GM19328 (cell line): ENCODE results near the gene WDR47.
"Not testable (repeated sequence)": the region's sequence is repeated elsewhere in the genome, so short reads cannot be mapped to it uniquely, and the experiment has no call there.

Source experiments
- ATAC-seq: cut with Tn5 transposase; IDR thresholded peaks from one replicate; pipeline ENCODE4 v1.9.1; 2021; ENCODE audit warnings: mild to moderate bottlenecking, moderate library complexity; ENCODE audit not compliant: unreplicated experiment

The WDR47 gene

DNA sequence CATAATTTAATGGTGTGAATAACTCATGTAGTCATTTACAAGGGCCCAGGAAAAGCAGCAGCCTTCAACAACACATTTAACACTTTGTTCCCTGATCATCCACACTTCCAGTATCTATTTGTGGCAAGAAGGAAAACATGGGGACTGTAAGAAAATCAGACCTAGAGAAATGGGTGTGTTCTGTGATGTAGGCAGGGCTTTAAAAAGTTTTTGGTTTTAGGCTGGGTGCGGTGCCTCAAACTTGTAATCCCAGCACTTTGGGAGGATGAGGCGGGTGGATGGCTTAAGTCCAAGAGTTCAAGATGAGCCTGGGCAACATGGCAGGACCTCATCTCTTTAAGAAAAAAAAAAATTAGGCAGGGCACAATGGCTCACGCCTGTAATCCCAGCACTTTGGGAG is 14.2 kb upstream of the WDR47 start:
- no peak for ATAC-seq

DNA sequence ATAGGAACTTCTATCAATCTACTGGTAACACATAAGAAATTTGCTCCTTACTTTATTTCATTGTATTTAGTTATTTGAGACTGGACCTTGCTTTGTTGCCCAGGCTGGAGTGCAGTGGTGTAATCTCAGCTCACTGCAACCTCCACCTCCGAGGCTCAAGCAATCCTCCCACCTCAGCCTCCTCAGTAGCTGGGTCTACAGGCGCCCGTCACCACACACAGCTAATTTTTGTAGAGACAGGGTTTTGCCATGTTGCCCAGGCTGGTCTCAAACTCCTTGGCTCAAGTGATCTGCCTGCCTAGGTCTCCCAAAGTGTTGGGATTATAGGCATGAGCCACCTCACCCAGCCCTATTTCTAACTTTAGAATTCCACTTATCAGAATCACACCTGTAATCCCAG is 10.2 kb upstream of the WDR47 start:
- not testable (repeated sequence) for ATAC-seq

DNA sequence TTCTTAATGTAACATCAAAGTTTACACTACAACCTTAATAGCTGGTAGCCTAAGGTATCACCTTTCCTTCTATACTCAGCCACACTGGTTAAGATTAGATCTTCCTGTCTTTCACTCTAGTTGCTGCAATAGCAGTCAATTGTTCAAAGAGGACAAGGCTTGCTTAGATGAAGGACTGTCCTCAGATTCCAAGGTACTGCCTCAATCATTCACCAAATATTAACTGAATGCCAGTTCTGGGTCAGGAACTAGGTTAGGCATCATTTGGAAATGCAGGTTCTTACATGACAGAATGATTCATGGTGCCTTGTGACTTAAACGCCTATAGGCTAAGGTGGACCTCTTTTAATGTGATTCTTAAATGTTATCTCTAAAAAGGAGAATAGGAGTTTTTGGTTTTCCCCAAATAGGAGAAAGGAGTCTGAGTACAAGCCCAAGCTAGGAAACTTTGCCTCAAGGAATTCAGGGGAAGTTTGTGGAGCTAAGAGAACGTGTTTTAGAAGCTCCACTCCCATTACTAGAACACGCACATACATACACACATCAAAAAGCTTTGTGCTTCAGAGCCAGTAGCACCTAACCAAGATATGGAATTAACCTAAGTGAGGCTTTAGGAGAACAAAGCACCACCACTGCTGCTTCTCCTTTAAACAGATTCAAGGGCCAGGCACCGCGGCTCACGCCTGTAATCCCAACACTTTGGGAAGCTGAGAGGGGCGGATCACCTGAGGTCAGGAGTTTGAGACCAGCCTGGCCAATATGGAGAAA is 8.5 kb upstream of the WDR47 start:
- ATAC-seq = no peak

DNA sequence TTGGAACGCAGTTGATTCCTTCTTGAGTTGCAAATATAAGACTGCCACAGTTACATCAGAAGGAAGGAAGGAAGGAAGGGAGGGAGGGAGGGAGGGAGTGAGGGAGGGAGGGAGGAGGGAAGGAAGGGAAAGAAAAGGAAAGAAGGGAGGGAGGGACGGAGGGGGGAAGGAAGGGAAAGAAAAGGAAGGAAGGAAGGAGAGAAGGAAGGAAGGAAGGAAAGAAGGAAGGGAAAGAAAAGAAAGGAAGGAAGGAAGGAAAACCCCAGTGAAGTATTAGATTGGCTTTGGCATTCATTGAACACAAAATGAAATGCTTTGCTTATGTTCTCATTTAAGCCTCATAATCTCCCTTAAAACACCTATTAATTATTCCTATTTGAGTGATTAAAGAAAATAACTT is 6.4 kb upstream of the WDR47 start:
- ATAC-seq = no peak

- no peak for ATAC-seq
These were observed 5.4 kb upstream of the WDR47 start for GRCh38 chr1:109047339-109047738.

- no peak for ATAC-seq
These were observed 4.8 kb upstream of the WDR47 start for GRCh38 chr1:109046671-109047070.

- ATAC-seq = no peak
These were observed 3.7 kb upstream of the WDR47 start for GRCh38 chr1:109045595-109045994.

DNA sequence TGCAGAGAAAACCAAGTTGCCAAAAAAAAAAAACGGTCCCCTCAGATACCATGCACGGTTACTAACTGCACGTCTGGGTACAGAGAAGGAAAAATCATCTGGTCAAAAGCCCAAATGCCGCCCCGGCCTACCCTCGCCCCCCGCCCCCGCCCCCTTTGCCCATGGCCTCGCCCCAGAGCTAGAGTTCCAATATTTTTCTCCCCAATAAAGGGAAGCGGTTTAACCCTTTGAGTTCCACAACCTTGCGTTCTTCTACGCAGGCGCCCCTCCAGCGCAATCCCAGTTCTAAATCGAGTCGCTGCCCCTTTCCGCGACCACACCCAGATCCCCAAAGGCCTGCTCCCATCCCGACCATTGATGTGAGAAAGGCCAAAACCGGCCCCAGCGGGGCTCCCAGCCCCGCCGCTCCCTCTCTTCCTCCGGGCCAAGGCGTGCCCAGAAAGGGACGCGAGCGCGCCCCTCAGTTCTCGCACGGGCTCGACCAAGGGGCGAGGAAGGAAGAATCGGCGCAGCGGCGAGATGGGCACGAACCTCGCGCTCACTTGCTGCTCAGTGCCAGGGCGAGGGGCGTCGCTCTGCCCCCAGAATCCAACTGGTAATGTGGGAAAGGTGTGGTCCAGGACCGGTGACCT is 797 bp downstream of the WDR47 start:
- ATAC-seq = peak; percentile 4

GRCh38 chr1:109040627-109040988 is 1.3 kb downstream of the WDR47 start:
- no peak for ATAC-seq

DNA sequence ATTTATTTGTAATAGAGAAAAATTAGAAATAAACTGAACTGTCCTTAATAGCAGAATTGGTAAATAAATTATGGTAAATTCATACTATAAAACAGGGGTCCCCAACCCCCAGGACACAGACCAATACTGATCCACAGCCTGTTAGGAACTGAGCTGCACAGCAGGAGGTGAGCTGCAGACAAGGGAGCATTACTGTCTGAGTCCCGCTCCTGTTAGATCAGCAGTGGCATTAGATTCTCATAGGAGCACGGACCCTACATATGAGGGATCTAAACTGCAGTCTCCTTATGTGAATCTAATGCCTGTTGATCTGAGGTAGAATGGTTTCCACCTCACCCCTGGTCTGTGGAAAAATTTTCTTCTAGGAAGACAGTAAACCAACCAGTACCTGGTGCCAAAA is 7.5 kb downstream of the WDR47 start:
- ATAC-seq = no peak

GRCh38 chr1:109029493-109029892 is 12.4 kb downstream of the WDR47 start:
- not testable (repeated sequence) for ATAC-seq

DNA sequence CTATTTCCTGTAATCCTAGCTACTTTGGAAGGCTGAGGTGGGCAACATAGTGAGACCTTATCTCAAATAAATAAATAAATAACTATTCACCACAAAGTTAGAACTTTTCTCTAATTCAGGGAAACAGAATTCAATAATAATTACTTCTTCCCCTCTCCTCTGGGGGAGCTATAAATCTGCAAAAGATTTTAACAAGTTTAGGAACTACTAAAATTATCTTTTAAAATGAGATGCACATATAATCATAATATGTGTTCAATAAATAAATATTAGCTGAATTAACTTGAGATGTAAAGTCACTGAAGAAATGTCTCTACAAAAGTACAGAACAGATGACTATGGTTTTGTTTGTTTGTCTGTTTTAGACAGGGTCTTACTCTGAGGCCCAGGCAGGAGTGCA is 14.1 kb downstream of the WDR47 start:
- ATAC-seq = no peak

GRCh38 chr1:109025694-109026093 is 16.2 kb downstream of the WDR47 start:
- ATAC-seq = no peak

- ATAC-seq = no peak
These were observed 17.3 kb downstream of the WDR47 start for GRCh38 chr1:109024646-109025045.

GRCh38 chr1:109020693-109021257 is 21.1 kb downstream of the WDR47 start:
- no peak for ATAC-seq

GRCh38 chr1:109017719-109018118 is 24.2 kb downstream of the WDR47 start:
- not testable (repeated sequence) for ATAC-seq

DNA sequence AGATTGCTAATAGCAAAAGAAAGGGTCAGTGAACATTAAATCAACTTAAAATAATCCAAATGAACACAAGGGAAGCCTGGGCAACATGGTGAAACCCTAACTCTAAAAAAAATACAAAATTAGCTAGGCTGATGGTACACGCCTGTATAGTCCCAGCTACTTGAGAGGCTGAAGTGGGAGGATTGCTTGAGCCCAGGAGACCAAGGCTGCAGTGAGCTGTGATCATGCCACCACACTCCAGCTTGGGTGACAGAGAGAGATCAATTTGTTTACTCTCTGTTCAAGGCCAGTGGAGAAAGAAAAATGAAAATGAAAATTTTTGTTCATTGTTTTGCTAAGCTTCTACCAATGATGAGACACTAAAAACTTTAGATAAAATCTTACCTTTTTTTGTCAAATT is 24.8 kb downstream of the WDR47 start:
- no peak for ATAC-seq

GRCh38 chr1:109011335-109011734 is 30.6 kb downstream of the WDR47 start:
- no peak for ATAC-seq

DNA sequence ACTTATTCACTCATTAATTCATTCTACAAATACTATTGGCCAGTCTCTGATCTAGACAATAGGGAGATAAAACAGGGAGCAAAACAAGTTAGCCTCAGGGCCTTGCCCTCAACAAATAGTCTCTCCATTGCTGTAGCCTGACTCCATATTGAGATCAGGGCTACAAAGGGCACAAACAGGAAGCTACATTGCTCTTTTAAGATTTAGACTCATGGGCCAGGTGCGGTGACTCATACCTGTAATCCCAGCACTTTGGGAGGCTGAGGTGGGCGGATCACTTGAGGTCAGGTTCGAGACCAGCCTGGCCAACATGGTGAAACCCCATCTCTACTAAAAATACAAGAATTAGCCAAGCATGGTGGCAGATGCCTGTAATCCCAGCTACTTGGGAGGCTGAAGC is 45.3 kb downstream of the WDR47 start:
- not testable (repeated sequence) for ATAC-seq

GRCh38 chr1:108983114-108983513 is 58.8 kb downstream of the WDR47 start:
- no peak for ATAC-seq

- no peak for ATAC-seq
These were observed 65.2 kb downstream of the WDR47 start for GRCh38 chr1:108976658-108977057.

GRCh38 chr1:108972951-108973350 is 69.0 kb downstream of the WDR47 start:
- ATAC-seq = no peak
